ENCODE measurements around the gene SUPT6H.
"Not testable (repeated sequence)": the region's sequence is repeated elsewhere in the genome, so short reads cannot be mapped to it uniquely, and the experiment has no call there.

SUPT6H gene

GRCh38 chr17:28726627-28727491 lies 64.9 kb downstream of the SUPT6H start:
- TF ChIP-seq SUZ12 (IDR thresholded peaks at IDR 0.05) (no peak), HDGF (IDR thresholded peaks at IDR 0.05; ENCODE audit: borderline replicate concordance) (no peak), ARNT (IDR thresholded peaks at IDR 0.05) (no peak), LEF1 (IDR thresholded peaks at IDR 0.05; ENCODE audit: borderline replicate concordance) (no peak), L3MBTL2 (conservative IDR thresholded peaks at IDR 0.05) (peak; percentile 61)
- CTCF ChIA-PET = interaction anchor here (0.6 to 6.7 kb wide), 31 partner anchors 8 to 390 kb away, joined by 3 to 185 read pairs (median 5); partner anchors contain the start of genes FAM222B, FLOT2, PHF12 and PROCA1
- POLR2A ChIA-PET = interaction anchor here (0.7 to 11.6 kb wide), 26 partner anchors 7 to 390 kb away, joined by 3 to 409 read pairs (median 8); partner anchors contain the start of genes FAM222B, FLOT2, PHF12 and PROCA1
- DNase-seq (ENCODE audit: extremely low spot score) = peak; percentile 57

- CTCF ChIA-PET = interaction anchor here (0.6 to 6.7 kb wide), 16 partner anchors 12 to 388 kb away, joined by 3 to 185 read pairs (median 8); partner anchors contain the start of genes PHF12, PROCA1 and TRAF4
- TF ChIP-seq PKNOX1 (IDR thresholded peaks at IDR 0.05) (peak; percentile 75), TARDBP (IDR thresholded peaks at IDR 0.05) (peak; percentile 96), FOXM1 (IDR thresholded peaks at IDR 0.05; ENCODE audit: borderline replicate concordance) (no peak), L3MBTL2 (conservative IDR thresholded peaks at IDR 0.05) (0 out of 2 replicates have a peak, but pooled peaks have one; percentile 11)
- POLR2A ChIA-PET = interaction anchor here (0.7 to 11.6 kb wide), 27 partner anchors 9 to 388 kb away, joined by 3 to 409 read pairs (median 6); partner anchors contain the start of genes FAM222B, FLOT2, PHF12 and PROCA1
- peak; percentile 81 for DNase-seq (ENCODE audit: extremely low spot score)
Observed at GRCh38 chr17:28728364-28729200, 66.6 kb downstream of the SUPT6H start, which contains the start of gene NEK8. TSS of gene NEK8 (plus strand) at chr17:28728788. CDS start at chr17:28728814, 26 bp downstream.

- ChIA-PET POLR2A (interaction anchor here (1.0 to 11.6 kb wide), 6 partner anchors 10 to 167 kb away, joined by 3 to 409 read pairs (median 44); partner anchors contain the start of genes FLOT2, PROCA1, RPL23A and TRAF4), CTCF (interaction anchor here (4.1 to 6.7 kb wide), 2 partner anchors 19 to 33 kb away, joined by 38 to 185 read pairs; no protein-coding TSS in a partner anchor)
- TF ChIP-seq HDGF (IDR thresholded peaks at IDR 0.05; ENCODE audit: borderline replicate concordance) = no peak
- no peak for TF ChIP-seq TARDBP (IDR thresholded peaks at IDR 0.05)
- no peak for DNase-seq (ENCODE audit: extremely low spot score)
Observed at GRCh38 chr17:28729950-28730330, 67.9 kb downstream of the SUPT6H start.

GRCh38 chr17:28733346-28733745 lies 71.3 kb downstream of the SUPT6H start:
- POLR2A ChIA-PET = no interaction called here
- CTCF ChIA-PET = no interaction called here
- no peak for DNase-seq (ENCODE audit: extremely low spot score)

GRCh38 chr17:28734712-28735241 lies 72.8 kb downstream of the SUPT6H start:
- DNase-seq (ENCODE audit: extremely low spot score) = no peak
- no peak for TF ChIP-seq ELF4 (IDR thresholded peaks at IDR 0.05)
- ChIA-PET CTCF (interaction anchor here (1.3 kb wide), 1 partner anchor 8 kb away, joined by 8 read pairs; the partner anchor contains the start of gene TLCD1), POLR2A (interaction anchor here (1.2 to 2.2 kb wide), 4 partner anchors 9 to 15 kb away, joined by 3 to 11 read pairs (median 4); partner anchors contain the start of genes RPL23A, TLCD1 and TRAF4)

More at GRCh38 chr17:28733346-28733745, 71.3 kb downstream of the SUPT6H start:
- TF ChIP-seq ARNT (IDR thresholded peaks at IDR 0.05) (no peak), FOXA1 (IDR thresholded peaks at IDR 0.05) (no peak), ELF4 (IDR thresholded peaks at IDR 0.05) (no peak), TARDBP (IDR thresholded peaks at IDR 0.05) (no peak)

GRCh38 chr17:28735242-28735722 lies 73.3 kb downstream of the SUPT6H start:
- ChIA-PET CTCF (interaction anchor here (1.3 kb wide), 1 partner anchor 9 kb away, joined by 8 read pairs; the partner anchor contains the start of gene TLCD1), POLR2A (interaction anchor here (1.2 to 2.2 kb wide), 4 partner anchors 8 to 16 kb away, joined by 3 to 11 read pairs (median 4); partner anchors contain the start of genes RPL23A, TLCD1 and TRAF4)
- DNase-seq (ENCODE audit: extremely low spot score) = no peak
- TF ChIP-seq BHLHE40 (IDR thresholded peaks at IDR 0.05; ENCODE audit: borderline replicate concordance) (no peak), PKNOX1 (IDR thresholded peaks at IDR 0.05) (no peak), FOXK2 (IDR thresholded peaks at IDR 0.05) (no peak), NFRKB (IDR thresholded peaks at IDR 0.05) (no peak), ELF4 (IDR thresholded peaks at IDR 0.05) (no peak), TARDBP (IDR thresholded peaks at IDR 0.05) (no peak), FOXM1 (IDR thresholded peaks at IDR 0.05; ENCODE audit: borderline replicate concordance) (no peak)

GRCh38 chr17:28735913-28736769 lies 74.1 kb downstream of the SUPT6H start:
- ChIA-PET CTCF (interaction anchor here (1.3 kb wide), 1 partner anchor 9 kb away, joined by 8 read pairs; the partner anchor contains the start of gene TLCD1), POLR2A (interaction anchor here (1.2 to 2.2 kb wide), 4 partner anchors 7 to 16 kb away, joined by 3 to 11 read pairs (median 4); partner anchors contain the start of genes RPL23A, TLCD1 and TRAF4)
- DNase-seq (ENCODE audit: extremely low spot score) = not testable (repeated sequence)
